Vagina (tissue), 2 donors: ENCODE data around the gene ATP6V0D1.

Source experiments
- POLR2A ChIP-seq, 2 donors: fragments of 450-650 bp; IDR thresholded peaks; one replicate each; pipeline ENCODE4 v1.6.1; 2017; ENCODE audit warnings: antibody characterized with exemption in 2 of 2, mild to moderate bottlenecking in 2 of 2, moderate library complexity in 2 of 2
- POLR2AphosphoS5 ChIP-seq, 2 donors: sonication (generic); formaldehyde crosslinking; IDR thresholded peaks; one replicate each; pipeline ENCODE4 v1.9.0; 2017; ENCODE audit warnings: antibody characterized with exemption in 2 of 2, mild to moderate bottlenecking in 2 of 2, low read depth in 1 of 2; ENCODE audit not compliant: insufficient read depth in 1 of 2
- TF ChIP-seq, protein P1 (sequence below), 3 experiments: fragments of 450-650 bp in 2 of 3; fragments of 200-600 bp in 1 of 3; sonication (generic) in 1 of 3; IDR thresholded peaks; one replicate each; pipeline ENCODE4 v1.5.1; 2017 to 2019; ENCODE audit warnings: antibody characterized with exemption in 3 of 3, mild to moderate bottlenecking in 2 of 3, moderate library complexity in 2 of 3

DNA sequence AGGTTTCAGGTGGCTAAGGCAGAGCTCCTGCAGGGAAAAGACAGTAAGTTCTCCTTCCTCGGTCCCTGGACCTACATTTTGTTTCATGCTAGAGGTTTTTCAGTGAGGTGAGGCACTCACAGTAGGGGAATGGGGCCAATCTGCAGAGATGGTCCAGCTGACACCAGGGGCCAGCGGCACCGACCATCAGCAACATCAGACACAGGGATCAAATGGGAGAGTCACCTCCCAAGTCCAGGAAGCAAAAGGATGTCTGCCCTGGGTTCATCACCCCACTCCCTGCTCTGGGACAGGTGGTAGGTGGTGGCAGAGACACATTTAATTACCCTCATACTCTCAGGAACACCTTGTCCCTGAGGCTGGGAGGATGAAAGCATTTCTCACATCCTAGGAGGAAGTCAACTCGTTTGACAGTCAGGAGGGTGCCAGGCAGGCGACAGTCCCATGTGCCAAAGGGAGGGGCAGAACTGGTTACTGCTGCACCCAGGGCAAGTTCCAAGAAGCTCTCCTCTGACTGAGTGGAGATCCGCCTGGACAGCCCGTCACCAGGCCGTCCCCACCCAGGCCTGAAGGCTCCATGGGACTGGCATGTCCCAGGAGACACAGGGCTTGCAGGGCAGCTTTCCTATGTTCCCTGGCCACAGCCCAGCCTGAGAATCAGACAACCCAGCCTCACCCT is 19.2 kb downstream of the ATP6V0D1 start:
- TF ChIP-seq POLR2AphosphoS5 (IDR thresholded peaks at IDR 0.05; ENCODE audit: insufficient read depth in 1 of 2, low read depth in 1 of 2) (peak; percentile 72), POLR2A (IDR thresholded peaks at IDR 0.05) (no peak)
- TF ChIP-seq, protein P1, sequence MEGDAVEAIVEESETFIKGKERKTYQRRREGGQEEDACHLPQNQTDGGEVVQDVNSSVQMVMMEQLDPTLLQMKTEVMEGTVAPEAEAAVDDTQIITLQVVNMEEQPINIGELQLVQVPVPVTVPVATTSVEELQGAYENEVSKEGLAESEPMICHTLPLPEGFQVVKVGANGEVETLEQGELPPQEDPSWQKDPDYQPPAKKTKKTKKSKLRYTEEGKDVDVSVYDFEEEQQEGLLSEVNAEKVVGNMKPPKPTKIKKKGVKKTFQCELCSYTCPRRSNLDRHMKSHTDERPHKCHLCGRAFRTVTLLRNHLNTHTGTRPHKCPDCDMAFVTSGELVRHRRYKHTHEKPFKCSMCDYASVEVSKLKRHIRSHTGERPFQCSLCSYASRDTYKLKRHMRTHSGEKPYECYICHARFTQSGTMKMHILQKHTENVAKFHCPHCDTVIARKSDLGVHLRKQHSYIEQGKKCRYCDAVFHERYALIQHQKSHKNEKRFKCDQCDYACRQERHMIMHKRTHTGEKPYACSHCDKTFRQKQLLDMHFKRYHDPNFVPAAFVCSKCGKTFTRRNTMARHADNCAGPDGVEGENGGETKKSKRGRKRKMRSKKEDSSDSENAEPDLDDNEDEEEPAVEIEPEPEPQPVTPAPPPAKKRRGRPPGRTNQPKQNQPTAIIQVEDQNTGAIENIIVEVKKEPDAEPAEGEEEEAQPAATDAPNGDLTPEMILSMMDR (IDR thresholded peaks at IDR 0.05): no peak
